Prostate gland (tissue), 2 donors: ENCODE measurements around the gene FRRS1. TPM values are rescaled to one million over a fixed set of nuclear protein-coding genes. Genes with fewer than 3 reads are reported as not detected.

Experiments
- DNase-seq: peaks from one replicate; pipeline ENCODE4 v3.0.0-alpha.2; 2019; ENCODE audit warnings: low spot score
- H3K27ac ChIP-seq, 2 donors: fragments of 200-600 bp; sonication (generic); 2 replicates each; pipeline ENCODE4 v1.5.1; 2017 to 2019
- H3K27me3 ChIP-seq: fragments of 200-600 bp; sonication (generic); replicated peaks from 2 replicates; pipeline ENCODE4 v1.5.1; 2019; ENCODE audit not compliant: insufficient read depth
- H3K36me3 ChIP-seq, 2 donors: fragments of 200-600 bp; sonication (generic); 1 replicate in 1 of 2; 2 replicates in 1 of 2; pipeline versions ENCODE4 v1.5.1 to v1.8.1; 2017 to 2019
- H3K4me1 ChIP-seq: fragments of 200-600 bp; sonication (generic); replicated peaks from 2 replicates; pipeline ENCODE4 v1.5.1; 2019
- H3K4me3 ChIP-seq, 2 donors: fragments of 200-600 bp; sonication (generic); 2 replicates each; pipeline ENCODE4 v1.5.1; 2017 to 2019
- H3K9me3 ChIP-seq: fragments of 200-600 bp; sonication (generic); 2 replicates; pipeline ENCODE4 v1.5.1; 2017
- POLR2A ChIP-seq: fragments of 450-650 bp; IDR thresholded peaks from one replicate; pipeline ENCODE4 v1.6.1; 2016; ENCODE audit warnings: antibody characterized with exemption, mild to moderate bottlenecking
- POLR2AphosphoS5 ChIP-seq: sonication (generic); formaldehyde crosslinking; IDR thresholded peaks from one replicate; pipeline ENCODE4 v1.6.1; 2017; ENCODE audit warnings: antibody characterized with exemption
- WGBS: methylation state at CpG from one replicate; pipeline ENCODE4 v1.1.5; 2018; 5-methylcytosine and 5-hydroxymethylcytosine counted together
- intact Hi-C: fragments of 100-400 bp; cut with DNase I; formaldehyde crosslinking; loops from one replicate; pipeline ENCODE4 v1.14.2; 2022
- total RNA-seq, 2 donors: library from RNA; depleted of rRNA; stranded (reverse); fragments of >200 nt; gene quantifications; one replicate each; pipeline ENCODE4 v1.1.0, GENCODE V29; 2016
- TF ChIP-seq, protein P1 (sequence below), 4 experiments: fragments of 200-600 bp in 2 of 4; fragments of 450-650 bp in 2 of 4; sonication (generic) in 2 of 4; IDR thresholded peaks; 1 replicate in 3 of 4; 2 replicates in 1 of 4; pipeline ENCODE4 v1.5.1; 2016 to 2019; ENCODE audit warnings: antibody characterized with exemption in 4 of 4, mild to moderate bottlenecking in 2 of 4, moderate library complexity in 2 of 4

FRRS1 gene
- total RNA-seq, 2 donors from 2014 or later: 9.5 to 16.1 TPM

DNA sequence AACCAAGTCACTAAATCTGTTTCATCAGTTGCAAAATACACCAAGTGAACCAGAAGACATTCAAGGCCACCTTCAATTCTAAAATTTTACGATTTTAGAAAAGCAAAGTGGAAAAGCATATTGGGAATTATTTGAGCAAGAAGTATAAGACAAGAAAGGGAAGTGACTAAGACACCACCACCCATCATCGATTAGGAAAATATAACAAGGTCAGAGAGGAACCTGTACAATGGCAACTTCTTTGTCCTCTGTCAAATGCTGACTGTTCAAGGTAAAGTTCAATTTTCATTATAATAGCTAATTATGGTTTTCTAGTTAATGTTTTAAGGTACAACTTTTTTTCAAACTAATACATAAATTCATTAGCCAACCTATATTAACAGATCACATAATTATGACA lies 10.8 kb downstream of the FRRS1 start:
- Histone ChIP-seq H3K4me1 (peaks cover 5% of the 10 kb centered on the region), H3K27ac (no peak overlapping the region), H3K27me3 (no peaks in the 10 kb centered on the region), H3K36me3 (no peaks in the 10 kb centered on the region), H3K4me3 (no peak overlapping the region), H3K9me3 (no peaks in the 10 kb centered on the region)
- 83% methylated on average over 2 of the region's 2 CpGs for WGBS
- intact Hi-C loops: no loop called here
- no peak for DNase-seq
- no peak for TF ChIP-seq POLR2A
- TF ChIP-seq, protein P1, sequence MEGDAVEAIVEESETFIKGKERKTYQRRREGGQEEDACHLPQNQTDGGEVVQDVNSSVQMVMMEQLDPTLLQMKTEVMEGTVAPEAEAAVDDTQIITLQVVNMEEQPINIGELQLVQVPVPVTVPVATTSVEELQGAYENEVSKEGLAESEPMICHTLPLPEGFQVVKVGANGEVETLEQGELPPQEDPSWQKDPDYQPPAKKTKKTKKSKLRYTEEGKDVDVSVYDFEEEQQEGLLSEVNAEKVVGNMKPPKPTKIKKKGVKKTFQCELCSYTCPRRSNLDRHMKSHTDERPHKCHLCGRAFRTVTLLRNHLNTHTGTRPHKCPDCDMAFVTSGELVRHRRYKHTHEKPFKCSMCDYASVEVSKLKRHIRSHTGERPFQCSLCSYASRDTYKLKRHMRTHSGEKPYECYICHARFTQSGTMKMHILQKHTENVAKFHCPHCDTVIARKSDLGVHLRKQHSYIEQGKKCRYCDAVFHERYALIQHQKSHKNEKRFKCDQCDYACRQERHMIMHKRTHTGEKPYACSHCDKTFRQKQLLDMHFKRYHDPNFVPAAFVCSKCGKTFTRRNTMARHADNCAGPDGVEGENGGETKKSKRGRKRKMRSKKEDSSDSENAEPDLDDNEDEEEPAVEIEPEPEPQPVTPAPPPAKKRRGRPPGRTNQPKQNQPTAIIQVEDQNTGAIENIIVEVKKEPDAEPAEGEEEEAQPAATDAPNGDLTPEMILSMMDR (IDR thresholded peaks at IDR 0.05): no peak
- TF ChIP-seq POLR2AphosphoS5: no peak

DNA sequence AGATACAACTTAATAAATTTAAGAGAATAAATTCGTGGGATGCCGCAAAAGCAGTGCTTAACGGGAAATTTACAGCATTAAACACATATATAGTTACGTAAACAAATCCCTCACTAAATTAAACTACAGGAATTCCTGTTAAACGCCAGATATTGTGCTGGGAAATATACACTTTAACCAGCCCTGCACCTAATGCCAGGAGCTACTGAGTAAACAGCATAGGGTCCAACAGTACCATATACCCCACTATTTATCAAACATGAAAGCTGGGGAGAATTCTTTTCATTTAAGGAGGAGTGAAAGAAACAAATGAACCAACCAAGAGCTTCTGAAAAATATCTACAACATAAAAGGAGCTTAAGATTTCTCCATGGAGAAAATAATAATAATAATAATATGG lies 11.7 kb downstream of the FRRS1 start:
- Histone ChIP-seq H3K36me3 (no peaks in the 10 kb centered on the region), H3K27ac (no peak overlapping the region), H3K27me3 (no peaks in the 10 kb centered on the region), H3K4me3 (no peak overlapping the region), H3K4me1 (peaks cover 2% of the 10 kb centered on the region), H3K9me3 (no peaks in the 10 kb centered on the region)
- DNase-seq: no peak
- WGBS: 66% methylated on average over 5 of the region's 5 CpGs
- TF ChIP-seq POLR2A: no peak
- no peak for TF ChIP-seq POLR2AphosphoS5
- TF ChIP-seq, protein P1 (IDR thresholded peaks at IDR 0.05): no peak
- intact Hi-C loops: no loop called here

DNA sequence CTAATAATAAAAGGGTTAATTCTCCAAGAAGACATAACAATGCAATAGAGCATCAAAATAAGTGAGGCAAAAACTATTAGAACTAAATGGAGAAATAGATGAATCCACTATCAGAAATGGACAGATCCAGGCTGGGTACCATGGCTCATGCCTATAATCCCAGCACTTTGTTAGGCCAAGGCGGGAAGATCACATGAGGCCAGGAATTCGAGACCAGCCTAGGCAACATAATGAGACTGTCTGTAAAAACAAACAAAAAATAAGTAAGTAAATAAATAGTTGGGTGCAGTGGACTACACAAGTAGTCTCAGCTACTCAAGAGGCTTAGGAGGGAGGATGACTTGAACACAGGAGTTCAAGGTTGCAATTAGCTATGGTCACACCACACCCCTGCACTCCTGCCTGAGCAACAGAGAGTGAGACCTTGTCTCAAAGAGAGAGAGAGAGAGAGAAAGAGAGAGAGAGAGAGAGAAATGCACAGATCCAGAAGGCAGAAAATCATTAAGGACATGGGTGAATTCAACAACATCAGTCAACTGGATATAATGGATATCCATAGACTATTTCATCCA lies 12.3 kb downstream of the FRRS1 start:
- intact Hi-C loops: no loop called here
- Histone ChIP-seq H3K9me3 (no peaks in the 10 kb centered on the region), H3K4me1 (no peaks in the 10 kb centered on the region), H3K4me3 (no peak overlapping the region), H3K27ac (no peak overlapping the region), H3K36me3 (no peaks in the 10 kb centered on the region), H3K27me3 (no peaks in the 10 kb centered on the region)
- WGBS: 89% methylated on average over 2 of the region's 2 CpGs
- no peak for DNase-seq
- TF ChIP-seq POLR2AphosphoS5 (no peak), POLR2A (no peak)
- TF ChIP-seq, protein P1 (IDR thresholded peaks at IDR 0.05): no peak

DNA sequence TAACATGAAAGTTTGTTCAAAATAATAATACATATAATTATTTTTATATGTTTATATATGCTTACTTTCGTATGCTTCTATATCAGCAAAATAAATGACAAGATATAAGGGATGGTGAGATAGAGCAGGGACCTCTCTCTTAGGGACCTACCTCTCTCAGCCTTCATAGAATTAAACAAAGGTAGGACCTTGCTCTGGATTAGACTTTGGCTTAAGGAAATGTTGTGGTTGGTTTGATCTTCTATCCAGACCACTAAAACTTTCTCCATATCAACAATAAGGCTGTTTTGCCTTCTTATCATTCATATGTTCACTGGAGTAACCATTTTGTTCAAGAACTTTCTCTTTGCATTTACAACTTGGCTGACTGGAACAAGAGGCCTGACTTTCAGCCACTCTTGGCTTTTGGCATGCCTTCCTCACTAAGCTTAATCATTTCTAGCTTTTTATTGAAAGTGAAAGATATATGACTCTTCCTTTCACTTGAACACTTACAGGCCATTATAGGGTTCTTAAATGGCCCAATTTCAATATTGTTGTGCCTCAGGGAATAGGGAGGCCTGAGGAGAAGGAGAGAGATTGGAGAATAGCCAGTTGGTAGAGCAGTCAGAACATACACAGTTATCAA lies 14.4 kb downstream of the FRRS1 start:
- Histone ChIP-seq H3K27me3 (no peaks in the 10 kb centered on the region), H3K36me3 (no peaks in the 10 kb centered on the region), H3K4me1 (no peaks in the 10 kb centered on the region), H3K27ac (no peak overlapping the region), H3K4me3 (no peak overlapping the region), H3K9me3 (no peaks in the 10 kb centered on the region)
- intact Hi-C loops: no loop called here
- no peak for TF ChIP-seq POLR2AphosphoS5
- TF ChIP-seq POLR2A: no peak
- TF ChIP-seq, protein P1 (IDR thresholded peaks at IDR 0.05): no peak
- WGBS: 95% methylated on average over 1 of the region's 1 CpG
- DNase-seq: no peak
